Vagina (tissue), 2 donors: ENCODE measurements around the gene PRELID2. TPM values are rescaled to one million over a fixed set of nuclear protein-coding genes. Genes with fewer than 3 reads are reported as not detected.

Experiments
- DNase-seq, 2 donors: peaks; one replicate each; pipeline ENCODE4 v3.0.0-alpha.2; 2017; ENCODE audit errors: extremely low spot score in 2 of 2
- H3K27ac ChIP-seq: fragments of 200-600 bp; sonication (generic); one replicate; pipeline ENCODE4 v1.5.1; 2019
- H3K27me3 ChIP-seq: fragments of 200-600 bp; sonication (generic); one replicate; pipeline ENCODE4 v1.5.1; 2019
- H3K36me3 ChIP-seq, 2 donors: fragments of 200-600 bp; sonication (generic); one replicate each; pipeline ENCODE4 v1.5.1; 2017 to 2019
- H3K4me1 ChIP-seq: fragments of 200-600 bp; sonication (generic); one replicate; pipeline ENCODE4 v1.5.1; 2019
- H3K4me3 ChIP-seq, 2 donors: fragments of 200-600 bp; sonication (generic); 1 replicate in 1 of 2; 2 replicates in 1 of 2; pipeline ENCODE4 v1.5.1; 2016 to 2019
- H3K9me3 ChIP-seq: fragments of 200-600 bp; sonication (generic); one replicate; pipeline ENCODE4 v1.5.1; 2019
- CTCF ChIP-seq, 3 experiments: fragments of 450-650 bp in 2 of 3; fragments of 200-600 bp in 1 of 3; sonication (generic) in 1 of 3; IDR thresholded peaks; one replicate each; pipeline ENCODE4 v1.5.1; 2017 to 2019; ENCODE audit warnings: antibody characterized with exemption in 3 of 3, mild to moderate bottlenecking in 2 of 3, moderate library complexity in 2 of 3
- POLR2A ChIP-seq, 2 donors: fragments of 450-650 bp; IDR thresholded peaks; one replicate each; pipeline ENCODE4 v1.6.1; 2017; ENCODE audit warnings: antibody characterized with exemption in 2 of 2, mild to moderate bottlenecking in 2 of 2, moderate library complexity in 2 of 2
- POLR2AphosphoS5 ChIP-seq, 2 donors: sonication (generic); formaldehyde crosslinking; IDR thresholded peaks; one replicate each; pipeline ENCODE4 v1.9.0; 2017; ENCODE audit warnings: antibody characterized with exemption in 2 of 2, mild to moderate bottlenecking in 2 of 2, low read depth in 1 of 2; ENCODE audit not compliant: insufficient read depth in 1 of 2
- intact Hi-C: fragments of 100-400 bp; cut with DNase I; formaldehyde crosslinking; loops from one replicate; pipeline ENCODE4 v1.15.1; 2023
- total RNA-seq: library from RNA; depleted of rRNA; stranded (reverse); fragments of >200 nt; gene quantifications from one replicate; pipeline ENCODE4 v1.2.3, GENCODE V29; 2016

Gene PRELID2
- total RNA-seq, 1 donor from 2014 or later = 16.2 TPM

DNA sequence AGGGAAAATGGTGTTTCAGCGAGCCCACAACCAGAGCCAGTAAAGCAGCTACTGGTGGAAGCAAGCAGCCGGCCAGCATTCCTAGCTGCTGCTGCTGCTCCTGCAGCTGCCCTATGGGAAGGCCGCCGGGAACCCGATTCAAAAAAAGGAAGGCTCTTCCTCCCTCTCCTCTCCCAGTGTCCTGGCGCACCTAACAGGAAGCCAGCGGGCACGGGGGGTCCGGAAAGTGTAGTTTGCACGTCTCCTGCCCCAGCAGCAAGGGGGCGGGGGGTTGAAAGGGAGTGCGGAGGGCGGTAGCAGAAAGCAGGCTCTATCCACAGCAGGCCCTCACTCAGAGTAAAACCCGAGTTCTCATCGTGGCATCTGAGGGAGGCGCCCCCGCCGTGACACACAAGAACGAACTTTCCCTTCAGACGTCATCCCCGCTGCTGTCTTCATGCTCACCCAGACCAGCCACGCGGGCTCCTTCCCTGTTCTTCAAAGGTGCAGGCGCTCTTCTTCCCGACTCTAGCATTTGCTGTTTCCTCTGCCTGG is 21.2 kb upstream of the PRELID2 start:
- intact Hi-C loops = no loop called here
- H3K4me3 ChIP-seq = peak overlapping the region; percentile 44 to 51
- no peaks in the 10 kb centered on the region for H3K27me3 ChIP-seq
- H3K36me3 ChIP-seq = no peaks in the 10 kb centered on the region
- no peak for DNase-seq
- TF ChIP-seq CTCF (IDR thresholded peaks at IDR 0.05) (no peak), POLR2AphosphoS5 (IDR thresholded peaks at IDR 0.05; ENCODE audit: insufficient read depth in 1 of 2, low read depth in 1 of 2) (peak in 1 of 2 donors; percentile 61), POLR2A (IDR thresholded peaks at IDR 0.05) (no peak)
- H3K27ac ChIP-seq = peak overlapping the region; percentile 57
- H3K9me3 ChIP-seq = no peaks in the 10 kb centered on the region
- H3K4me1 ChIP-seq = peaks cover 21% of the 10 kb centered on the region

DNA sequence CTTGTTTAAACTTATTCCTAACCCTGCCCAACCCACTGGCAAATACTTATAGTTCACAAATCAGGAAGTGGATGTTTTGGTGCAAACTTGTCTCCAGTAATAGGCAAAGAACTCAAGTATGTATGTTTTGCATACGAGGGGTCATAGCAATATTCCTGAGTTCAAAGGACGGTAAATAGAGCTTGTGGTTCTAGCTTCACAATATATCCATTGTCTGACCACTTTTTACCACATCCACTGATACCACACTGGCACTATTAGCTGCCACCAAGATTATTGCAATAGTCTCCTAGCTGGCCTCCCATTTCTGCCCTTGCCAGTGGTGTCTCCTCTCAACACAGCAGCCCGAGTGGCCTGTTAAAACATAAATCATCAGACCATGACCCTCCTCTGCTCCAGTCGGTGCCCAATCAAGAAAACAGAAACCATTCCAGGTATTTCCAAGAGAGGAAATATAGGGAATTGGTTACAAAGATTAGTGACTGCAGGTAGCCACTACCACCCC is 20.7 kb upstream of the PRELID2 start:
- peak overlapping the region; percentile 57 for H3K27ac ChIP-seq
- no peaks in the 10 kb centered on the region for H3K9me3 ChIP-seq
- H3K4me1 ChIP-seq = peaks cover 21% of the 10 kb centered on the region
- no peaks in the 10 kb centered on the region for H3K27me3 ChIP-seq
- peak overlapping the region; percentile 44 to 51 for H3K4me3 ChIP-seq
- intact Hi-C loops = no loop called here
- no peak for DNase-seq
- H3K36me3 ChIP-seq = no peaks in the 10 kb centered on the region
- no peak for TF ChIP-seq POLR2AphosphoS5 (IDR thresholded peaks at IDR 0.05; ENCODE audit: insufficient read depth in 1 of 2, low read depth in 1 of 2)

GRCh38 chr5:145854651-145855258 is 19.6 kb upstream of the PRELID2 start:
- DNase-seq = no peak
- H3K27ac ChIP-seq = no peak overlapping the region
- H3K36me3 ChIP-seq = no peaks in the 10 kb centered on the region
- no peak for TF ChIP-seq POLR2A (IDR thresholded peaks at IDR 0.05)
- TF ChIP-seq CTCF (IDR thresholded peaks at IDR 0.05) = no peak
- TF ChIP-seq POLR2AphosphoS5 (IDR thresholded peaks at IDR 0.05; ENCODE audit: insufficient read depth in 1 of 2, low read depth in 1 of 2) = no peak
- intact Hi-C loops = no loop called here
- no peaks in the 10 kb centered on the region for H3K27me3 ChIP-seq
- H3K9me3 ChIP-seq = no peaks in the 10 kb centered on the region
- H3K4me3 ChIP-seq = no peak overlapping the region
- H3K4me1 ChIP-seq = peaks cover 21% of the 10 kb centered on the region

- Histone ChIP-seq H3K4me3 (no peak overlapping the region), H3K4me1 (peaks cover 21% of the 10 kb centered on the region), H3K9me3 (no peaks in the 10 kb centered on the region), H3K36me3 (no peaks in the 10 kb centered on the region), H3K27ac (no peak overlapping the region), H3K27me3 (no peaks in the 10 kb centered on the region)
- intact Hi-C loops = no loop called here
- no peak for DNase-seq
- TF ChIP-seq CTCF (IDR thresholded peaks at IDR 0.05) (no peak), POLR2AphosphoS5 (IDR thresholded peaks at IDR 0.05; ENCODE audit: insufficient read depth in 1 of 2, low read depth in 1 of 2) (no peak), POLR2A (IDR thresholded peaks at IDR 0.05) (no peak)
These were observed 18.7 kb upstream of the PRELID2 start for GRCh38 chr5:145853781-145854376.

- no peak overlapping the region for H3K27ac ChIP-seq
- TF ChIP-seq POLR2AphosphoS5 (IDR thresholded peaks at IDR 0.05; ENCODE audit: insufficient read depth in 1 of 2, low read depth in 1 of 2) (no peak), CTCF (IDR thresholded peaks at IDR 0.05) (no peak), POLR2A (IDR thresholded peaks at IDR 0.05) (no peak)
- no peak for DNase-seq
- peaks cover 21% of the 10 kb centered on the region for H3K4me1 ChIP-seq
- no peaks in the 10 kb centered on the region for H3K36me3 ChIP-seq
- no peaks in the 10 kb centered on the region for H3K9me3 ChIP-seq
- no peak overlapping the region for H3K4me3 ChIP-seq
- no peaks in the 10 kb centered on the region for H3K27me3 ChIP-seq
- intact Hi-C loops = no loop called here
These were observed 17.8 kb upstream of the PRELID2 start for GRCh38 chr5:145852990-145853389.
